CD4-positive, CD25-positive, alpha-beta regulatory T cell (primary cell): ENCODE results near the gene ADAM8. TPM values are rescaled to one million over a fixed set of nuclear protein-coding genes. Genes with fewer than 3 reads are reported as not detected.
A peak's percentile ranks its signal among the peaks of the same experiment; 100 is the strongest.

Source experiments
- ATAC-seq, 2 donors: fragments of 150-1000 bp; cut with Tn5 transposase; one replicate each; pipeline ENCODE4 v1.10.0; 2021; ENCODE audit warnings: low read depth in 2 of 2, moderate number of reproducible peaks in 2 of 2, moderate library complexity in 1 of 2
- DNase-seq, 3 donors: peaks; one replicate each; pipeline versions ENCODE4 v3.0.0 to v3.0.0-alpha.2; 2012 to 2022; ENCODE audit warnings: mixed read lengths in 1 of 3
- H3K27ac ChIP-seq: one replicate; pipeline ENCODE4 v1.7.0; 2013; ENCODE audit warnings: mild to moderate bottlenecking, low read length; ENCODE audit not compliant: insufficient read depth, poor library complexity, severe bottlenecking
- H3K27me3 ChIP-seq: one replicate; pipeline ENCODE4 v1.7.0; 2013; ENCODE audit warnings: low read length; ENCODE audit not compliant: control insufficient read depth, insufficient read depth
- H3K36me3 ChIP-seq: one replicate; pipeline ENCODE4 v1.7.0; 2013; ENCODE audit warnings: mild to moderate bottlenecking, low read length, moderate library complexity; ENCODE audit not compliant: control insufficient read depth, insufficient read depth
- H3K4me1 ChIP-seq: 2 replicates; pipeline ENCODE4 v1.7.0; 2013; ENCODE audit warnings: mild to moderate bottlenecking, low read length; ENCODE audit not compliant: insufficient read depth, control insufficient read depth, poor library complexity, severe bottlenecking
- H3K4me3 ChIP-seq: one replicate; pipeline ENCODE4 v1.7.0; 2013; ENCODE audit warnings: low read depth, mild to moderate bottlenecking, low read length, moderate library complexity
- H3K9me3 ChIP-seq, 2 experiments: 1 replicate in 1 of 2; 2 replicates in 1 of 2; pipeline ENCODE4 v1.7.0; 2013; ENCODE audit warnings: low read length in 2 of 2, mild to moderate bottlenecking in 1 of 2, moderate library complexity in 1 of 2; ENCODE audit not compliant: control insufficient read depth in 2 of 2
- H3K27ac Mint-ChIP-seq, 3 donors: one replicate each; pipeline ENCODE4 v1.8.0; 2020 to 2022; ENCODE audit warnings: mild to moderate bottlenecking in 3 of 3, mixed read lengths in 3 of 3, moderate library complexity in 2 of 3
- H3K27me3 Mint-ChIP-seq: one replicate; pipeline ENCODE4 v1.8.0; 2022; ENCODE audit warnings: mild to moderate bottlenecking, mixed read lengths
- H3K36me3 Mint-ChIP-seq: one replicate; pipeline ENCODE4 v1.8.0; 2020; ENCODE audit warnings: mixed read lengths
- H3K4me1 Mint-ChIP-seq, 4 donors: one replicate each; pipeline ENCODE4 v1.8.0; 2020 to 2022; ENCODE audit warnings: mixed read lengths in 4 of 4, mild to moderate bottlenecking in 1 of 4
- H3K4me3 Mint-ChIP-seq, 4 donors: one replicate each; pipeline ENCODE4 v1.8.0; 2020 to 2022; ENCODE audit warnings: mild to moderate bottlenecking in 4 of 4, mixed read lengths in 4 of 4, moderate library complexity in 3 of 4
- H3K9me3 Mint-ChIP-seq, 7 donors: one replicate each; pipeline ENCODE4 v1.8.0; 2020 to 2022; ENCODE audit warnings: mixed read lengths in 7 of 7, mild to moderate bottlenecking in 3 of 7, moderate library complexity in 2 of 7
- polyA plus RNA-seq, 4 donors: library from polyadenylated mRNA; unstranded; fragments of 300-500 nt; fragmentation: Illumina TruSeq; gene quantifications; one replicate each; pipeline ENCODE4 v1.2.3, GENCODE V29; 2021
- total RNA-seq: library from RNA; stranded (reverse); gene quantifications from one replicate; pipeline ENCODE4 v1.2.3, GENCODE V29; 2022

The ADAM8 gene
- total and polyA plus RNA-seq, 5 donors from 2014 or later, result 33.4 to 148 (median 54.3) TPM

DNA sequence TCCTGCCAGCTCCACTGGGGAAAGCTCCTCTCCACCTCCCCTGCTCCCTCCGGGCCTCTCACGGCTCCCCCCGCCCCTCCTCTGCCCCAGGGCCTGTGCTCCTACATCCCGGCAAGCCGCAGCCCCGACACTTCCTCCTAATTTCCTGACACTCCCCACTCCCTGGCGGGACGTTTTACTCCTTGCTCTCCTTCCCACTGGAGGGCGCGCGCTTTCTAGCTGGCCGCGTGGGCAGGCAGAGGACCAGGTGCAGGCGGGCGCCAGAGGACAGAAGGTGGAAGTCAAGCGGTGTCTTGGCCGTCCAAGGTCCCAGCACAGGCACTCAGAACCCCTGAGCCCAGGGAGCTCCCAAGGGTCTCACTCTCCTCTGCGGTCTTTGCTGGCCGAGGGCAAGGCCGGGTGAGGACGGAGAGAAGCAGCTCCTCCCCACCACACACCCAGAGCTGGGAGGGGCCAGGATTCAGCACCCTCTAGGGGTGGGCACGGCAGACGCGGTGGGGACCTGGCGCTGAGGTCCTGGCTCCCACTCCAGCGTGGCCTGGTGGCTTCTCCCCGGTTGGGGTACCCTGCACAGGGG, 19.1 kb downstream of the ADAM8 start:
- H3K4me3 Mint-ChIP-seq, result peak overlapping the region in 3 of 4 donors; percentile 7 to 49 (median 29)
- peak overlapping the region in 2 of 3 donors; percentile 5 to 80 for H3K27ac Mint-ChIP-seq
- Histone ChIP-seq H3K27ac (peak overlapping the region; percentile 75), H3K27me3 (no peaks in the 10 kb centered on the region), H3K36me3 (no peaks in the 10 kb centered on the region), H3K9me3 (no peaks in the 10 kb centered on the region), H3K4me3 (no peak overlapping the region), H3K4me1 (peaks cover 51% of the 10 kb centered on the region)
- no peaks in the 10 kb centered on the region for H3K36me3 Mint-ChIP-seq
- ATAC-seq, result no peak
- H3K4me1 Mint-ChIP-seq, result peaks cover 0 to 50% (median 12%) of the 10 kb centered on the region in 4 donors
- H3K9me3 Mint-ChIP-seq, result no peaks in the 10 kb centered on the region
- no peaks in the 10 kb centered on the region for H3K27me3 Mint-ChIP-seq
- no peak for DNase-seq

DNA sequence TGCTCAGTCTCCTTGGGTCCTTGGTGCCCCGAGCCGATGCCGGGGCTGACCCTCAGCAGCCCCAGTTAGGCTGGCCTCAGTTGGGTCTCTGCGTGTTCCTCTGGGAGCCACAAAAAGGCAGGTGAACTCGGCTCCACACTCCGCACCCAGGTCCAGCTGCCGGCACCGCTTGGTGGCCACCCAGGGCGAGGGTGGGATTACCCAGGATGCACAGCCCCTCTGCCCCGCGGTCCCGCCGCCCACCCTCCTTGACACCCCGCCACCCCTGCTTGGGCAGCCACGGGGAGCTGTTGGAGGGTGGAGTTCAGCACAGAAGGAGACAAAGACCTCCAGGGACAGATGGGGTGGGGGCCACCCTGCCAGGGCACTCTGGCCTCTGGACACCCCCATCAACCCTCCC, 21.3 kb downstream of the ADAM8 start:
- H3K36me3 Mint-ChIP-seq, result no peaks in the 10 kb centered on the region
- no peak overlapping the region for H3K4me3 Mint-ChIP-seq
- H3K9me3 Mint-ChIP-seq, result peaks cover 0 to 2% (median 0%) of the 10 kb centered on the region in 7 donors
- ATAC-seq (no peak), DNase-seq (no peak)
- H3K27ac Mint-ChIP-seq, result no peak overlapping the region
- Histone ChIP-seq H3K27me3 (no peaks in the 10 kb centered on the region), H3K4me1 (peaks cover 32% of the 10 kb centered on the region), H3K9me3 (no peaks in the 10 kb centered on the region), H3K27ac (no peak overlapping the region), H3K4me3 (no peak overlapping the region), H3K36me3 (no peaks in the 10 kb centered on the region)
- H3K4me1 Mint-ChIP-seq, result peaks cover 0 to 35% (median 12%) of the 10 kb centered on the region in 4 donors
- no peaks in the 10 kb centered on the region for H3K27me3 Mint-ChIP-seq

DNA sequence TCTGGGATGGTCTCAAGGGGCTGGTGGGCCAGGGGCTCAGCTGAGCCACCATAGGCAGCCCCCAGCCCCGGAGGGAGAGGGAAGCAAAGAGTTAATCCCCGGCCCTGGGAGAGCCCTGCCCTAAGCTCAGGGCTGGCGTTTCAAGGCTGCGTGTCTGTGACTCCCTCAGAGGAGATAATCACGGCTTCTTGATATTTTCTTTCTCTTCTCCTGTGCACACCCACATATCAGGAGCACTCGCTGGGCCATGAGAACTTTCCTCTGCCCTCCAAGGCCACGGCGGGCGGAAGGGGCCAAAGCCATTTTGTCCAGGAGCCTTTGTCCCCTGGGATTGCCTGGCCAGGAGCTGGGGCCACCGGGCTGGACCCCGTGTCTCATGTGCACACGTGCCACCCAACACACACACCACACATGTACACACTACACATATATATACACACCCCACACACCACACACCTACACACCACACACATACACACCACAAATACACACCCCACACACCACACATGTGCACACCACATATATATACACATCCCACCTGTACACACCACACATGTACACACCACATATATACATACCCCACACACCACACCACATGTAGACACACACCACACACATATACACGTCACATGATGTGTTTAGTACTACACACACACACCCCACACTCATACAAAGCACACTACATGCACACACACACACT, 22.1 kb downstream of the ADAM8 start:
- Mint-ChIP-seq H3K9me3 (peaks cover 0 to 2% (median 0%) of the 10 kb centered on the region in 7 donors), H3K4me1 (peaks cover 0 to 27% (median 7%) of the 10 kb centered on the region in 4 donors), H3K4me3 (peak overlapping the region in 1 of 4 donors; percentile 22), H3K27ac (peak overlapping the region in 1 of 3 donors; percentile 18), H3K36me3 (no peaks in the 10 kb centered on the region), H3K27me3 (no peaks in the 10 kb centered on the region)
- Histone ChIP-seq H3K4me3 (no peak overlapping the region), H3K4me1 (peaks cover 27% of the 10 kb centered on the region), H3K9me3 (no peaks in the 10 kb centered on the region), H3K27ac (no peak overlapping the region), H3K36me3 (no peaks in the 10 kb centered on the region), H3K27me3 (no peaks in the 10 kb centered on the region)
- ATAC-seq (no peak), DNase-seq (no peak)

DNA sequence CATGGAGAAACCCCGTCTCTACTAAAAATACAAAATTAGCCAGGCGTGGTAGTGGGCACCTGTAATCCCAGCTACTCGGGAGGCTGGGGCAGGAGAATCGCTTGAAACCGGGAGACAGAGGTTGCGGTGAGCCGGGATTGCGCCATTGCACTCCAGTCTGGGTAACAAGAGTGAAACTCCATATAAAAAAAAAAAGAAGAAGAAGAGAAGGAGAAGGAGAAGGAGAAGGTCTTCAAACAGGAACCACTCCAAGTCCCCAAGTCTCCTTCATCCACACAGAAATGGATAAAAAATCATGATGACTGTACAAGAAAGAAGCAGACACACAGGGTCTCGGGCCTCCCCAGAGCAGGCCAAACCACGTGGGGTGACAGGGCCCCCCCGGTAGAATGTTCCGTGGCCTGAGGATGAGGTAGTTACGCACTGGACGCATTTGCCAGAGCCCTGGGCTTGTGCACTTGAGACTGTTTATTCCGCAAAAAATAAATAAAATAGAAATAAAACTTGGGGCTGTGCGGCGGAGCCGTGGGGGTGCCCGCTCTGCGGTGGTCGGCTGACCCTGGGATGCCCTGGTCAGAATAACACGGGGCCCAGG, 23.2 kb downstream of the ADAM8 start:
- peak overlapping the region in 1 of 3 donors; percentile 73 for H3K27ac Mint-ChIP-seq
- no peak overlapping the region for H3K4me3 ChIP-seq
- no peaks in the 10 kb centered on the region for H3K36me3 Mint-ChIP-seq
- H3K27me3 Mint-ChIP-seq, result no peaks in the 10 kb centered on the region
- no peak for ATAC-seq
- no peaks in the 10 kb centered on the region for H3K27me3 ChIP-seq
- H3K27ac ChIP-seq, result no peak overlapping the region
- H3K36me3 ChIP-seq, result no peaks in the 10 kb centered on the region
- H3K9me3 Mint-ChIP-seq, result peaks cover 0 to 2% (median 0%) of the 10 kb centered on the region in 7 donors
- H3K4me1 ChIP-seq, result peaks cover 15% of the 10 kb centered on the region
- no peak overlapping the region for H3K4me3 Mint-ChIP-seq
- no peak for DNase-seq
- H3K9me3 ChIP-seq, result no peaks in the 10 kb centered on the region
- H3K4me1 Mint-ChIP-seq, result peaks cover 0 to 19% (median 0%) of the 10 kb centered on the region in 4 donors

DNA sequence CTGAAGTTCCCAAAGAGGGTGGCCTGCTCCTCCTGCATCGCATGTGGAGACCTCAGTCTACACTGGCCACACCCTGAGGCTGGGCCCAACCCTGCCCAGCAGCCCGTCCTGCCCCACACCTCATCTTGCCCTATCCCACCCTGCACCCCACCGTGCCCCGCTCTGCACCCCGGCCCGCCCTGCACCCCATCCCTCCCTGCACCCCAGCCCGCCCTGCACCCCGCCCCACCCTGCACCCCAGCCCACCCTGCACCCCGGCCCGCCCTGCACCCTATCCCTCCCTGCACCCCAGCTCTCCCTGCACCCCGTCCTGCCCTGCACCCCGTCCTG, 24.5 kb downstream of the ADAM8 start:
- H3K4me1 Mint-ChIP-seq, result peaks cover 0 to 7% (median 0%) of the 10 kb centered on the region in 4 donors
- no peaks in the 10 kb centered on the region for H3K27me3 Mint-ChIP-seq
- H3K36me3 Mint-ChIP-seq, result no peaks in the 10 kb centered on the region
- ATAC-seq (no peak), DNase-seq (no peak)
- no peak overlapping the region for H3K27ac Mint-ChIP-seq
- H3K9me3 ChIP-seq, result no peaks in the 10 kb centered on the region
- H3K4me1 ChIP-seq, result peaks cover 3% of the 10 kb centered on the region
- peaks cover 0 to 2% (median 0%) of the 10 kb centered on the region in 7 donors for H3K9me3 Mint-ChIP-seq
- H3K4me3 ChIP-seq, result no peak overlapping the region
- no peaks in the 10 kb centered on the region for H3K36me3 ChIP-seq
- H3K27me3 ChIP-seq, result no peaks in the 10 kb centered on the region
- H3K4me3 Mint-ChIP-seq, result no peak overlapping the region
- H3K27ac ChIP-seq, result no peak overlapping the region

DNA sequence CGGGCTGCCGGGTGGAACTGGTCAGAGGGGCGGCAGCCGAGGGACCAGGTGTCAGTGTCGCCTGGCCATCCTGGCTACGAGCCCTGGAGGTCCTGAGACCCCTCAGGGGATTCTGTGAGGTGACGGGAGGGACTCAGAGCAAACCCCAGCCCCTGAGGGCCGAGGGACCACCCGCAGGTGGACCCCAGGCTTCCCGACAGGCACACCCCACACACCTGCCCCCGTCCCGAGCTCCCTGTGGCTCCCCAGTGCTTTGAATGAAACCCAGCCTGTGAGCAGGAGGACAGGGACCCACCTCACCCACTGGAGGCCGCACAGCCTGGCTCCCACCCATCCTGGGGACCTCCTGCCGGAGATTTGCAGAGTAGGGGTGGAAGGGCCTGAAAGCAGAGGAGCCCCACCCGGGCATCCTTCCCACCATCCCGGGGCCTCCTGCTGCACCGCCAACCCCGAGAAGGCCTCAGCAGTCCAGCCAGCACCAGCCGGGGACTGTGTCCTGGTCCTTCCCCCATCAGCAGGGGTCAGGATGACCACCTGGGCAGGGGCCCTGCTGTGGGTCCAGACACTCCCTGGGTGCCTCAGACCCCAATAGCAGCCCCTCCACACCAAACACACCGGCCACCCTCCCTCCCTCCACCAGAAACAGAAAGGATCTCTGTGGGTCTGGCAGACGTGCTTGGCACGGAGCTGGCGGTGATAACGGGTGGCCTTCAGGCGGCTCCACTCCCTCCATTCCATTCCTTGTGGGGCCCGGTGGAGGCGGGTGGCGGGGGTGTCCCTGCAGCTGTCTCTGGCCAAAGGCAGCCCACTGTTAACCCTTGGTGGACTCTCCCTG, 25.1 kb downstream of the ADAM8 start:
- no peaks in the 10 kb centered on the region for H3K36me3 ChIP-seq
- H3K27me3 ChIP-seq, result no peaks in the 10 kb centered on the region
- H3K36me3 Mint-ChIP-seq, result no peaks in the 10 kb centered on the region
- H3K27ac ChIP-seq, result no peak overlapping the region
- H3K9me3 Mint-ChIP-seq, result peaks cover 0 to 2% (median 0%) of the 10 kb centered on the region in 7 donors
- no peaks in the 10 kb centered on the region for H3K9me3 ChIP-seq
- no peaks in the 10 kb centered on the region for H3K4me1 ChIP-seq
- H3K4me3 Mint-ChIP-seq, result no peak overlapping the region
- H3K4me3 ChIP-seq, result no peak overlapping the region
- ATAC-seq (no peak), DNase-seq (no peak)
- H3K27me3 Mint-ChIP-seq, result no peaks in the 10 kb centered on the region
- peaks cover 0 to 4% (median 0%) of the 10 kb centered on the region in 4 donors for H3K4me1 Mint-ChIP-seq
- no peak overlapping the region for H3K27ac Mint-ChIP-seq

DNA sequence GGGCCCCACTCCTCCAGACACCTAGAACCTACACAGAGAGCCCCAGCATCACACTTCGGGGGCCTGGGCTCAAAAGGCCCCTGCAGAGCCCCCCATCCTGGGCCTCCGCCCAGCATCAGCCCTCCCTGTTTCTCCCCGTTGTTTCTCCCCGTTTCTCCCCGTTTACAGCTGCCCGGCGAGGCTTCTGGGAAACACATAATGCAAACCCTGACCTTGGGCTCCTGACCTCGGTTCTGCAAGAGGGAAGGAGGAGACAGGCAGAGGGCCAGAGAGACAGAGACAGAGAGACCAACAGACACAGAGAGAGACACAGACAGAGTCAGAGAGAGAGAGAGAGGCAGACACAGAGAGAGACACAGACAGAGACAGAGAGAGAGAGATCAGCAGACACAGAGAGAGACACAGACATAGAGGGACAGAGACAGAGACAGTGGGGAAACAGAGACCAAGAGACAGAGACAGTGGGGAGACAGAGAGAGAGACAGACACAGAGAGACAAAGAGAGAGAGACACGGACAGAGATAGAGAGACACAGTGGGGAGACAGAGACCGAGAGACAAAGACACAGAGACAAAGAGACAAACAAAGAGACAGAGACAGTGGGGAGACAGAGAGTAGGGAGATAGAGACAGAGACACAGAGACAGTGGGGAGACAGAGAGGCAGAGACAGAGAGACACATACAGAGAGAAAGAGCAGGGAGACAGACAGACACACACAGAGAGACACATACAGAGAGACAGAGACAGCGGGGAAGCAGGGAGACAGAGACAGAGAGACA, 26.5 kb downstream of the ADAM8 start:
- H3K27me3 ChIP-seq, result no peaks in the 10 kb centered on the region
- no peaks in the 10 kb centered on the region for H3K27me3 Mint-ChIP-seq
- peak overlapping the region; percentile 7 to 89 (median 15) for H3K27ac Mint-ChIP-seq
- H3K4me3 Mint-ChIP-seq, result no peak overlapping the region
- no peaks in the 10 kb centered on the region for H3K4me1 ChIP-seq
- no peak overlapping the region for H3K4me3 ChIP-seq
- H3K27ac ChIP-seq, result no peak overlapping the region
- no peaks in the 10 kb centered on the region for H3K36me3 ChIP-seq
- no peak for ATAC-seq
- no peaks in the 10 kb centered on the region for H3K36me3 Mint-ChIP-seq
- peaks cover 0 to 2% (median 0%) of the 10 kb centered on the region in 7 donors for H3K9me3 Mint-ChIP-seq
- peaks cover 0 to 4% (median 0%) of the 10 kb centered on the region in 4 donors for H3K4me1 Mint-ChIP-seq
- DNase-seq, result no peak
- no peaks in the 10 kb centered on the region for H3K9me3 ChIP-seq
